HUES6 (cell line): ENCODE data around the gene TNFAIP8.

Experiments used
- H3K27ac ChIP-seq: 2 replicates; pipeline ENCODE4 v1.7.0; 2013; ENCODE audit warnings: low read depth, mild to moderate bottlenecking, low read length, inconsistent platforms
- H3K27me3 ChIP-seq: 2 replicates; pipeline ENCODE4 v1.6.1; 2013; ENCODE audit warnings: low read length; ENCODE audit not compliant: control insufficient read depth, insufficient read depth
- H3K36me3 ChIP-seq: 2 replicates; pipeline ENCODE4 v1.6.1; 2013; ENCODE audit warnings: low read length; ENCODE audit not compliant: control insufficient read depth, insufficient read depth
- H3K4me1 ChIP-seq: 2 replicates; pipeline ENCODE4 v1.6.1; 2013; ENCODE audit warnings: low read length; ENCODE audit not compliant: control insufficient read depth, insufficient read depth
- H3K4me3 ChIP-seq: 2 replicates; pipeline ENCODE4 v1.5.1; 2013; ENCODE audit warnings: low read depth, low read length
- H3K9ac ChIP-seq: one replicate; pipeline ENCODE4 v1.6.1; 2013; ENCODE audit warnings: mild to moderate bottlenecking, low read length
- H3K9me3 ChIP-seq: 2 replicates; pipeline ENCODE4 v1.6.1; 2013; ENCODE audit warnings: low read depth, low read length; ENCODE audit not compliant: control insufficient read depth, insufficient read depth

The TNFAIP8 gene

GRCh38 chr5:119373449-119373858, 17.6 kb downstream of the TNFAIP8 start:
- H3K4me1 ChIP-seq: peaks cover 17% of the 10 kb centered on the region
- H3K9me3 ChIP-seq: no peaks in the 10 kb centered on the region
- no peaks in the 10 kb centered on the region for H3K27me3 ChIP-seq
- H3K27ac ChIP-seq: no peak overlapping the region
- no peak overlapping the region for H3K9ac ChIP-seq
- H3K4me3 ChIP-seq: no peak overlapping the region
- no peaks in the 10 kb centered on the region for H3K36me3 ChIP-seq

DNA sequence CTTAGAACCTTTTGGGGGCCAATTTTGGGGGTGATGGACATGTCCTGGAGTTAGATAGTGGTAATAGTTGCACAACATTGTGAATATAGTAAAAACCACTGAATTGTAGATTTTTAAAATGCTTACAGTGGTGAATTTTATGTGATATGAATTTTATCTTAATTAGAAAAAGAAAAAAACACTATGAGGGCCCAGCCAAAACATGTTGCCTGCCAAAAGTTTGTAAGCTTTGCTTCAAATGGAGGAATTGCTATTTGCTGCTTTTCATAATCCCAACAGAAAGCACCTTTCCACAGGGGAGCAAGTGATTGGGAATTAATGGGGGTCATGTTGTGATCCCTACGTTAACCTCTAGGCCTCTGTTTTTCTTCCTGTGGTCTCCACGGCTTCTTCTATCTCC, 19.1 kb downstream of the TNFAIP8 start:
- H3K4me3 ChIP-seq: no peak overlapping the region
- no peaks in the 10 kb centered on the region for H3K36me3 ChIP-seq

DNA sequence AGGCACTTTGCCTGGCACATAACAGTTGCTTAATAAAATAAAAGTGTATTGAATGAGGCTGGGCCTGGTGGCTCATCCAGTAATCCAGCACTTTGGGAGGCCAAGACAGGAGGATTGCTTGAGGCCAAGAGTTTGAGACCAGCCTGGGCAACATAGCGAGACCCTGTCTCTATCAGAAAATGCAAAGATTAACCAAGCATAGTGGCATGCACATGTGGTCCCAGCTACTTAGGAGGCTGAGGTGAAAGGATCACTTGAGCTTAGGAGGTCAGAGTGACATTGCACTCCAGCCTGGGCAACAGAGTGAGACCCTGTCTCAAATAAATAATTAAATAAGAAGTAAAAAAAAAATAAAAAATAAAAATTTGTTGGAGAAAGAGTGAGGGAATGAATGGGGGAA, 21.2 kb downstream of the TNFAIP8 start:
- Histone ChIP-seq H3K4me1 (peaks cover 13% of the 10 kb centered on the region), H3K36me3 (no peaks in the 10 kb centered on the region), H3K9ac (no peak overlapping the region), H3K4me3 (no peak overlapping the region), H3K9me3 (no peaks in the 10 kb centered on the region), H3K27me3 (no peaks in the 10 kb centered on the region), H3K27ac (no peak overlapping the region)

More for the DNA sequence above, 19.1 kb downstream of the TNFAIP8 start:
- Histone ChIP-seq H3K4me1 (peaks cover 16% of the 10 kb centered on the region), H3K9ac (no peak overlapping the region), H3K27me3 (no peaks in the 10 kb centered on the region), H3K27ac (no peak overlapping the region), H3K9me3 (no peaks in the 10 kb centered on the region)

DNA sequence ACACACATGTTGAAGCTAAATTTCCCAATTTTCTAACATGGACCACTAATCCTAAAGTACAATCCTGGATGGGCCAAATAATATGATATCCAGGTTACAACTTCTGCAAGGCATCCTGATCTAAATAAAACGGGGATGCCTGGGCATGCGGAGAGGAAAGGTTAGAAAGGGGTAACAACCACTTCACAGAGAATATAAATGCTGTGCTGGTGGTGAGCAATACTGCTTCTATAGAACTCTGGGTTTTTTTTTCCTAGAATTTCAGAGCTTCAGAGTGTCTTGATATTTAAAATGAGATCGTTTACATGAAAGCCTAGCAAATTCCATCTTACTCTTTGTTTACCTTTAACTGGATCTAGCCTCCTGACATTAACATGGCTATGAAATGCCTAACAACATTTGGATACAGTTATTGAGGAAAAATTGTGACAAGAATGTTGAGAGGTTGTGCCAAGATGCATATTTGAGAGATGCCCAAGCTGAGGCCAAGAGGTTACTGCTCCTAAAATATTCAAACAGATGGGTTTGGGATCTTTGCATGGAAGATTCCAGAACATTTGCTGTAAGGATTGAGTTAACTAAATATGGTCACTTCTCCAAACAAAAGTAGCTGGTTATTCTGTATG, 22.4 kb downstream of the TNFAIP8 start:
- Histone ChIP-seq H3K4me1 (peaks cover 13% of the 10 kb centered on the region), H3K9me3 (no peaks in the 10 kb centered on the region), H3K36me3 (no peaks in the 10 kb centered on the region), H3K27me3 (no peaks in the 10 kb centered on the region), H3K4me3 (no peak overlapping the region), H3K9ac (no peak overlapping the region), H3K27ac (no peak overlapping the region)

- Histone ChIP-seq H3K4me1 (peaks cover 13% of the 10 kb centered on the region), H3K27ac (no peak overlapping the region), H3K9ac (no peak overlapping the region), H3K36me3 (no peaks in the 10 kb centered on the region), H3K4me3 (no peak overlapping the region), H3K9me3 (no peaks in the 10 kb centered on the region), H3K27me3 (no peaks in the 10 kb centered on the region)
Measured at GRCh38 chr5:119379096-119379495, 23.3 kb downstream of the TNFAIP8 start.

- no peak overlapping the region for H3K27ac ChIP-seq
Measured at GRCh38 chr5:119379942-119380547, 24.2 kb downstream of the TNFAIP8 start.

GRCh38 chr5:119382169-119382568, 26.4 kb downstream of the TNFAIP8 start:
- H3K27me3 ChIP-seq: no peaks in the 10 kb centered on the region
- no peak overlapping the region for H3K27ac ChIP-seq
- no peaks in the 10 kb centered on the region for H3K9me3 ChIP-seq
- peaks cover 22% of the 10 kb centered on the region for H3K4me1 ChIP-seq
- H3K36me3 ChIP-seq: no peaks in the 10 kb centered on the region
- H3K9ac ChIP-seq: no peak overlapping the region
- no peak overlapping the region for H3K4me3 ChIP-seq

More at GRCh38 chr5:119379942-119380547, 24.2 kb downstream of the TNFAIP8 start:
- no peaks in the 10 kb centered on the region for H3K9me3 ChIP-seq
- no peak overlapping the region for H3K9ac ChIP-seq
- H3K4me3 ChIP-seq: no peak overlapping the region
- no peaks in the 10 kb centered on the region for H3K27me3 ChIP-seq
- H3K4me1 ChIP-seq: peaks cover 15% of the 10 kb centered on the region
- H3K36me3 ChIP-seq: no peaks in the 10 kb centered on the region

DNA sequence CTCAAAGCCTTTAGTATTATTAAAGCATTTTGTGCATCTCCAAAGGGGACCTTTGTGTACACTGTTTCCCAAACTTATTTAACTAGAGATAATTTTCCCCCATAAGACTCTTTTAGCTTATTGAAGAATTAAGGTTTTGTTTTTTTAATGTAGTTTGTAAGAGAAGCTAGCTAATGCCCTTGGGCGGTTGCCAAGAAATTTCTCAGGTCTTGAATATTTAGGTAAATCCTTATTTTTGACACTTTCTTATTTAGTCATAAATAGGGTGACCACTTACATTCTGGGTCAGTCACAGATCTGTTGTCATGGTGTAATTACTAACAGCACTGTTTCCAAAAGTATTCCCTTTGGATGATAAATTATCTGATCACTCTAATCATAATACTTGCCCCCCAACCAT, 27.2 kb downstream of the TNFAIP8 start:
- no peaks in the 10 kb centered on the region for H3K9me3 ChIP-seq
- no peaks in the 10 kb centered on the region for H3K36me3 ChIP-seq
- no peak overlapping the region for H3K4me3 ChIP-seq
- H3K4me1 ChIP-seq: peaks cover 22% of the 10 kb centered on the region
- no peak overlapping the region for H3K9ac ChIP-seq
- H3K27ac ChIP-seq: no peak overlapping the region
- no peaks in the 10 kb centered on the region for H3K27me3 ChIP-seq

DNA sequence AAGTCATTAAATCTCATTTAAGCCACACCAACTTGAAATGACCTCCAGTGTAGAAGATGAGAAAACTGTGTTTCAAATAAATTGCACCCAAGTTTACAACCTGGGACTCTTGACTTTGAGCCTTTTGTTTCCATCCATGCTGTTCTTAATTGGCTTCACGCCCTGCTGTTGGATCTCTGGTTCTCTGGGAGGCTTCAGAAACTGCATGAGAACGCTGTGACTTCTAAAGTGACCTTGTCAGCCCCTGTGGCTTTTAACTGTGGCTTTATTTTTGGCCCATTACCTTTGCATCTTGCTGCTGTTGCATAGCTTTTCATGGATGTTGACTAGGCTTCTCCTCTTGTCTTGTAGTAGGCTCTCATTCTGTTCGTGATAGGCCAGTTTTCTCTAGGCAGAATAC, 29.3 kb downstream of the TNFAIP8 start:
- no peak overlapping the region for H3K9ac ChIP-seq
- no peaks in the 10 kb centered on the region for H3K9me3 ChIP-seq
- H3K36me3 ChIP-seq: no peaks in the 10 kb centered on the region
- no peak overlapping the region for H3K27ac ChIP-seq
- H3K27me3 ChIP-seq: no peaks in the 10 kb centered on the region
- H3K4me3 ChIP-seq: no peak overlapping the region
- H3K4me1 ChIP-seq: peaks cover 23% of the 10 kb centered on the region

GRCh38 chr5:119385536-119386128, 29.8 kb downstream of the TNFAIP8 start:
- no peak overlapping the region for H3K4me3 ChIP-seq
- H3K9ac ChIP-seq: no peak overlapping the region
- no peak overlapping the region for H3K27ac ChIP-seq

GRCh38 chr5:119386596-119387344, 31.0 kb downstream of the TNFAIP8 start:
- Histone ChIP-seq H3K27ac (no peak overlapping the region), H3K27me3 (no peaks in the 10 kb centered on the region), H3K4me1 (peaks cover 23% of the 10 kb centered on the region), H3K9me3 (no peaks in the 10 kb centered on the region), H3K4me3 (no peak overlapping the region), H3K36me3 (no peaks in the 10 kb centered on the region), H3K9ac (no peak overlapping the region)

More at GRCh38 chr5:119385536-119386128, 29.8 kb downstream of the TNFAIP8 start:
- H3K36me3 ChIP-seq: no peaks in the 10 kb centered on the region
- peaks cover 23% of the 10 kb centered on the region for H3K4me1 ChIP-seq
- H3K27me3 ChIP-seq: no peaks in the 10 kb centered on the region
- no peaks in the 10 kb centered on the region for H3K9me3 ChIP-seq
